ENCODE results near the gene UBL7. TPM values are rescaled to one million over a fixed set of nuclear protein-coding genes. Genes with fewer than 3 reads are reported as not detected.

UBL7 gene
- total RNA-seq, 1 donor = 42.7 TPM

GRCh38 chr15:74500401-74500800 lies 39.4 kb upstream of the UBL7 start:
- DNase-seq (ENCODE audit: low read depth) = no peak
- no peak for TF ChIP-seq CTCF (IDR thresholded peaks at IDR 0.05; ENCODE audit: insufficient read depth, low read depth, low read length)
- H3K4me3 ChIP-seq (ENCODE audit: low read depth, low read length) = no peak overlapping the region

GRCh38 chr15:74499366-74499765 lies 38.4 kb upstream of the UBL7 start:
- no peak for TF ChIP-seq CTCF (IDR thresholded peaks at IDR 0.05; ENCODE audit: insufficient read depth, low read depth, low read length)

DNA sequence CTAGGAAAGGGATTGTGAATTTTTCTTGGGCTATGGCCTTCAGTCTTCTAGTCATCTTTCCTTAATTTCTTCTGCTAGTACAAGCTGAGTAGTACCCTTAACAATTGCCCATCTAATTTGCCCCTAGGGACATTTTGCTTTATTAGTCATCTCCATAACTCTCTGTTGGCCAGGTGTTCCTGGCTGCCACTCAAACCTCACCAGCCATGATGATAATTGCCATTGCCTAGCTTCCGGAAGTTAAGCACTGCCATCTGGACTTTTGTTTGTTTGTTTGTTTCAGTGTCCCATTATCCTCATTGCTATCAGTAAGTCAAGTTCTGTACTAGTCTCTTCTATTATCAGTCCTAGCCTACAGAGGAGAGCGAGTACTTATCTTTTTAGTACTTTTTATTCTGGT lies 36.6 kb upstream of the UBL7 start:
- H3K4me3 ChIP-seq (ENCODE audit: low read depth, low read length) = no peak overlapping the region
- no peak for DNase-seq (ENCODE audit: low read depth)
- no peak for TF ChIP-seq CTCF (IDR thresholded peaks at IDR 0.05; ENCODE audit: insufficient read depth, low read depth, low read length)

More at GRCh38 chr15:74499366-74499765, 38.4 kb upstream of the UBL7 start:
- no peak overlapping the region for H3K4me3 ChIP-seq (ENCODE audit: low read depth, low read length)
- no peak for DNase-seq (ENCODE audit: low read depth)

GRCh38 chr15:74496648-74497047 lies 35.7 kb upstream of the UBL7 start:
- H3K4me3 ChIP-seq (ENCODE audit: low read depth, low read length) = no peak overlapping the region
- no peak for DNase-seq (ENCODE audit: low read depth)
- no peak for TF ChIP-seq CTCF (IDR thresholded peaks at IDR 0.05; ENCODE audit: insufficient read depth, low read depth, low read length)

DNA sequence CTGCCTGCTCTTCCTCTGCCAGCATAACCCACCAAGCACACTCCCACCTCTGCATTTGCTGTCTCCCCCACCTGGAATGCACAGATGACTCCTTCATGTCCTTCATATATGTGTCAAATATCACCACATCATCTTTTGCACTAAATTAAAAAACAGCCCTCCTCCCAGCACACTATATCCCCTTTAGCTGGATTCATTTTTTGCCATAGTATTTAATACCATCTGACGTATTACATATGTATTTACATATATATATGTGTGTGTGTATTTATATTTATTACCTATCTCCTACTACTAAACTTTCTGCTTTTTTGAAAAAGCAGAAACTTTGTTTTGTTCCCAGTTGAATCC lies 29.4 kb upstream of the UBL7 start:
- no peak for DNase-seq (ENCODE audit: low read depth)
- H3K4me3 ChIP-seq (ENCODE audit: low read depth, low read length) = no peak overlapping the region
- no peak for TF ChIP-seq CTCF (IDR thresholded peaks at IDR 0.05; ENCODE audit: insufficient read depth, low read depth, low read length)

GRCh38 chr15:74489518-74490338 lies 28.8 kb upstream of the UBL7 start:
- peak; percentile 60 for TF ChIP-seq CTCF (IDR thresholded peaks at IDR 0.05; ENCODE audit: insufficient read depth, low read depth, low read length)
- peak; percentile 32 for DNase-seq (ENCODE audit: low read depth)

GRCh38 chr15:74488776-74489175 lies 27.8 kb upstream of the UBL7 start:
- no peak overlapping the region for H3K4me3 ChIP-seq (ENCODE audit: low read depth, low read length)

More at GRCh38 chr15:74489518-74490338, 28.8 kb upstream of the UBL7 start:
- no peak overlapping the region for H3K4me3 ChIP-seq (ENCODE audit: low read depth, low read length)

More at GRCh38 chr15:74488776-74489175, 27.8 kb upstream of the UBL7 start:
- no peak for TF ChIP-seq CTCF (IDR thresholded peaks at IDR 0.05; ENCODE audit: insufficient read depth, low read depth, low read length)
- DNase-seq (ENCODE audit: low read depth) = no peak

All from fibroblast of villous mesenchyme (primary cell).